ENCODE results near the gene NLN. TPM values are rescaled to one million over a fixed set of nuclear protein-coding genes. Genes with fewer than 3 reads are reported as not detected.

Gene NLN
- polyA plus RNA-seq, result 14.4 to 26.1 TPM (median 25.4 TPM) in 3 replicates
- polyA plus RNA-seq (2011; ENCODE audit: low read depth), result 25.9 TPM
- polyA plus RNA-seq (2011; cell fraction: cytosol; rRNA removed), result 13.0 and 19.8 TPM in 2 replicates
- polyA plus RNA-seq (2011; cell fraction: nucleus; rRNA removed), result 13.2 and 18.6 TPM in 2 replicates
- polyA plus RNA-seq (2012; ENCODE audit: low replicate concordance), result 12.7 and 21.6 TPM in 2 replicates
- 30.2 to 38.8 TPM (median 38.1 TPM) in 3 replicates for polyA minus RNA-seq
- 23.2 TPM for polyA minus RNA-seq (2011; cell fraction: cytosol; rRNA and poly(A)+ RNA removed)
- polyA minus RNA-seq (2011; cell fraction: nucleus; rRNA and poly(A)+ RNA removed), result 12.6 and 22.1 TPM in 2 replicates

- Histone ChIP-seq H3K27ac (ENCODE audit: control insufficient read depth, insufficient read depth, low read length) (peak within 1 kb of the TSS; percentile 76), H2AFZ (ENCODE audit: control insufficient read depth, low read length) (peak within 1 kb of the TSS; percentile 95), H3K9me1 (ENCODE audit: control insufficient read depth, extremely low read depth, insufficient read depth, low read length) (no peaks in the 10 kb centered on the region), H3K9ac (ENCODE audit: control insufficient read depth, extremely low read depth, insufficient read depth, low read length) (peak within 1 kb of the TSS; percentile 83), H3K4me1 (ENCODE audit: control insufficient read depth, extremely low read depth, insufficient read depth, low read length) (peaks cover 20% of the 10 kb centered on the region), H3K4me3 (ENCODE audit: control insufficient read depth in 2 of 3, extremely low read depth in 1 of 3, insufficient read depth in 2 of 3, low read depth in 1 of 3, low read length in 3 of 3) (peak within 1 kb of the TSS; percentile 88 to 99 (median 91)), H3K79me2 (ENCODE audit: control insufficient read depth, insufficient read depth, low read length) (peaks cover 24% of the 10 kb centered on the region), H3K36me3 (ENCODE audit: control insufficient read depth in 2 of 2, extremely low read depth in 1 of 2, insufficient read depth in 2 of 2, low read length in 2 of 2) (no peaks in the 10 kb centered on the region), H4K20me1 (ENCODE audit: control insufficient read depth, extremely low read depth, insufficient read depth, low read length) (no peaks in the 10 kb centered on the region), H3K4me2 (ENCODE audit: control insufficient read depth, extremely low read depth, insufficient read depth, low read depth, low read length) (peak within 1 kb of the TSS; percentile 83), H3K9me3 (ENCODE audit: control insufficient read depth, low read depth, low read length) (no peaks in the 10 kb centered on the region), H3K27me3 (ENCODE audit: control insufficient read depth, extremely low read depth, insufficient read depth, low read length) (no peaks in the 10 kb centered on the region)
- no peak for FAIRE-seq
- no peak for TF ChIP-seq EZH2 (IDR thresholded peaks at IDR 0.05; ENCODE audit: low read length)
- no peak for TF ChIP-seq CTCF (optimal IDR thresholded peaks at IDR 0.05 in 1 of 3, IDR thresholded peaks at IDR 0.05 in 1 of 3, conservative IDR thresholded peaks at IDR 0.05 in 1 of 3; ENCODE audit: extremely low read depth in 1 of 3, insufficient read depth in 2 of 3, low read length in 3 of 3)
- dilution Hi-C loops (cut with MboI; ENCODE audit: extremely low pct_ligation_motif_present, low sequenced_read_pairs), result no loop called here
- DNase-seq (ENCODE audit: low read depth, low spot score), result no peak
These were observed at the start of gene NLN, which contains the start of gene SGTB for GRCh38 chr5:65721720-65722574. Gene NLN, plus strand, starts transcription at chr5:65722205. Its CDS starts 169 bp downstream, at chr5:65722374. Gene SGTB, minus strand, starts transcription at chr5:65722109. Its CDS starts 1,302 bp downstream, at chr5:65720807.

DNA sequence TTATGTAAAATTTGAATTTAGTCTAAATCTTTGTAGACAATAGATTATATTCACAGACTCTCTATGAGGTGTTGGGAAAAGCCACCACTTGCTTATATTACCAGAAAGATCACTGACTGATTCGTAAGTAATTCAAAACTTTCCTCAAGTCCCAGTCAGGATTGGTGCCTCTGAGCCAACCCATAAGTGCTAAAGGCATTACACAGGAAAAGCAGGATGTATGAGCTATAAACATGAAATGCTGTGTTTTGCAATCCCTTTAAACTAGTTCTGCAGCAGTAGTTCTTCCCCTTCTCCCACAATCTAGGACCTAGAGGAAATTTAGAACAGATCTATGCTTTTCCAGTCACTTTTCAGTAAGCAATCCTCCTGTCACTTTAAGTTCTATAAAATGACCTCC, 49.2 kb upstream of the NLN start:
- Histone ChIP-seq H3K4me3 (ENCODE audit: control insufficient read depth in 2 of 3, extremely low read depth in 1 of 3, insufficient read depth in 2 of 3, low read depth in 1 of 3, low read length in 3 of 3) (no peak overlapping the region), H2AFZ (ENCODE audit: control insufficient read depth, low read length) (no peak overlapping the region), H3K79me2 (ENCODE audit: control insufficient read depth, insufficient read depth, low read length) (no peaks in the 10 kb centered on the region), H3K9me1 (ENCODE audit: control insufficient read depth, extremely low read depth, insufficient read depth, low read length) (no peaks in the 10 kb centered on the region), H4K20me1 (ENCODE audit: control insufficient read depth, extremely low read depth, insufficient read depth, low read length) (no peaks in the 10 kb centered on the region), H3K4me2 (ENCODE audit: control insufficient read depth, extremely low read depth, insufficient read depth, low read depth, low read length) (no peak overlapping the region), H3K36me3 (ENCODE audit: control insufficient read depth in 2 of 2, extremely low read depth in 1 of 2, insufficient read depth in 2 of 2, low read length in 2 of 2) (peaks cover 3 to 5% of the 10 kb centered on the region in 2 experiments), H3K27me3 (ENCODE audit: control insufficient read depth, extremely low read depth, insufficient read depth, low read length) (no peaks in the 10 kb centered on the region), H3K9ac (ENCODE audit: control insufficient read depth, extremely low read depth, insufficient read depth, low read length) (no peak overlapping the region), H3K4me1 (ENCODE audit: control insufficient read depth, extremely low read depth, insufficient read depth, low read length) (peaks cover 3% of the 10 kb centered on the region), H3K27ac (ENCODE audit: control insufficient read depth, insufficient read depth, low read length) (no peak overlapping the region), H3K9me3 (ENCODE audit: control insufficient read depth, low read depth, low read length) (no peaks in the 10 kb centered on the region)
- dilution Hi-C loops (cut with MboI; ENCODE audit: extremely low pct_ligation_motif_present, low sequenced_read_pairs), result no loop called here
- TF ChIP-seq CTCF (optimal IDR thresholded peaks at IDR 0.05 in 1 of 3, IDR thresholded peaks at IDR 0.05 in 1 of 3, conservative IDR thresholded peaks at IDR 0.05 in 1 of 3; ENCODE audit: extremely low read depth in 1 of 3, insufficient read depth in 2 of 3, low read length in 3 of 3) (no peak), EZH2 (IDR thresholded peaks at IDR 0.05; ENCODE audit: low read length) (no peak)
- DNase-seq (ENCODE audit: low read depth, low spot score) (no peak), FAIRE-seq (no peak)
